Muscle layer of colon (tissue), 2 donors: ENCODE results near the gene TRAK2.

ENCODE experiments used
- H3K27ac ChIP-seq: one replicate; pipeline ENCODE4 v1.7.0; 2013; ENCODE audit warnings: low read depth, mild to moderate bottlenecking, low read length, moderate library complexity
- H3K27me3 ChIP-seq, 2 donors: one replicate each; pipeline ENCODE4 v1.7.0; 2013; ENCODE audit warnings: low read length in 2 of 2, mild to moderate bottlenecking in 2 of 2; ENCODE audit not compliant: insufficient read depth in 2 of 2, control insufficient read depth in 1 of 2
- H3K36me3 ChIP-seq: one replicate; pipeline ENCODE4 v1.7.0; 2013; ENCODE audit warnings: mild to moderate bottlenecking, low read length; ENCODE audit not compliant: insufficient read depth
- H3K4me1 ChIP-seq: one replicate; pipeline ENCODE4 v1.7.0; 2013; ENCODE audit warnings: mild to moderate bottlenecking, low read length; ENCODE audit not compliant: insufficient read depth
- H3K4me3 ChIP-seq, 2 donors: one replicate each; pipeline ENCODE4 v1.7.0; 2013; ENCODE audit warnings: low read length in 2 of 2, low read depth in 1 of 2, mild to moderate bottlenecking in 1 of 2, moderate library complexity in 1 of 2
- H3K9ac ChIP-seq: one replicate; pipeline ENCODE4 v1.7.0; 2013; ENCODE audit warnings: low read length
- H3K9me3 ChIP-seq: one replicate; pipeline ENCODE4 v1.7.0; 2013; ENCODE audit warnings: mild to moderate bottlenecking, low read length
- donor health status: abdominal sarcoma.
- donor health status: Adenocarcinoma of cecum.

TRAK2 gene

GRCh38 chr2:201348758-201349157 lies 102.5 kb downstream of the TRAK2 start:
- Histone ChIP-seq H3K4me1 (no peaks in the 10 kb centered on the region), H3K36me3 (no peaks in the 10 kb centered on the region), H3K9me3 (no peaks in the 10 kb centered on the region), H3K9ac (no peak overlapping the region), H3K4me3 (no peak overlapping the region), H3K27me3 (no peaks in the 10 kb centered on the region), H3K27ac (no peak overlapping the region)

- H3K9ac ChIP-seq, result no peak overlapping the region
- no peaks in the 10 kb centered on the region for H3K36me3 ChIP-seq
- no peaks in the 10 kb centered on the region for H3K4me1 ChIP-seq
- no peaks in the 10 kb centered on the region for H3K27me3 ChIP-seq
- no peak overlapping the region for H3K4me3 ChIP-seq
- H3K9me3 ChIP-seq, result no peaks in the 10 kb centered on the region
- no peak overlapping the region for H3K27ac ChIP-seq
These were observed 104.1 kb downstream of the TRAK2 start for GRCh38 chr2:201347138-201347537.

DNA sequence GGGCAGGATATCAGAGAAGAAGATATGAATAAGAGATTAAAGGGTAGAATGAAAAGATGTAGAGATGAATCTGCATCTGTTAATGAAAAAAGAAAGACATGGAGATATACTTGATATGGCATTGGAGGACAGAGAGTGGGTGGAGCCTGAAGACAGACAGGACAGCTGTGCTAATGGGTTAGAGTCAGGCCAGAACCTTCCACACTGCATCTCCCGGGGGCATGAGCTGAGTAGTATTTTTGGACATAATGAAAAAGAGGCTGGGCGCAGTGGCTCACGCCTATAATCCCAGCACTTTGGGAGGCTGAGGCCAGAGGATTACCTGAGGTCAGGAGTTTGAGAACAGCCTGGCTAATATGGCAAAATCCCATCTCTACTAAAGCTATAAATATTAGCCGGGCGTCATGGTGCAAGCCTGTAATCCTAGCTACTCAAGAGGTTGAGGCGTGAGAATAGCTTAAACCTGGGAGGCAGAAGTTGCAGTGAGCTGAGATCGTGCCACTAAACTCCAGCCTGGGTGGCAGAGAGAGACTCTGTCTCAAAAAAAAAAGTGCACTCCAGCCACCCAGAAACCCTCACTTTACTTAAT lies 105.5 kb downstream of the TRAK2 start:
- Histone ChIP-seq H3K4me3 (no peak overlapping the region), H3K9me3 (no peaks in the 10 kb centered on the region), H3K36me3 (no peaks in the 10 kb centered on the region), H3K27ac (no peak overlapping the region), H3K27me3 (no peaks in the 10 kb centered on the region), H3K9ac (no peak overlapping the region), H3K4me1 (no peaks in the 10 kb centered on the region)

DNA sequence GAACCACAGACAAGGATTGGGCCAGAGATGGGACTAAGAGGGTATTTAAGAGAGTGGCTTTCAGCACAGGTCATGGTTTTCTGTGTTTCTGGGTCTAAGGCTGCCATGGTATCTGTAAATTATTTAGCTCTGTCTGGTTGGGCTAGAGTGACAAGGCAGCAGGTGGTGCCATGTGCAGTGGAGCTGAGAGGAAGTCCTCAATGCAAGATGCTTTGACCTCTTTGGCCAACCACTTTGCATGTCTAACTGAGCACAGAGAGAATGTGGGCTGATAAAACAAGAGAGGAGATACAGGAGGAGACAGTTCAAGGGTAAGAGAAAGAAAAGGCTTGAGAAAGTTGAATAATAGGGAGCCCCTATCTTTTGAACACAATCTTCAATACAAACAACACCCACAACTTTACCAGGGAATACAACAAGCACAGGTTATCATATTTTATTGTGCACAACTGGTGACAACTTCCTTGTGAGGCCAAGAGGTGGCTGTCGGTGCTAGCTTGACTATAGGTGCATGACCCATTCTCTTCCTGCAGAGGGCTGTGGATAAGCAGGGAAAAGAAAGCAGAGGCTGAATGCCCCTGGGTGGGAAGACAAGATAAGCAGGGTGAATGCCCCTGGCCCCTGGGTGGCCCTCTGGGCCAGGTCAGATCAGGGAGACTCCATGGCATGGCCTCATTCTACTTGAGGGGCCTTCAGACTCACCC lies 106.4 kb downstream of the TRAK2 start:
- no peaks in the 10 kb centered on the region for H3K4me1 ChIP-seq
- no peaks in the 10 kb centered on the region for H3K9me3 ChIP-seq
- H3K36me3 ChIP-seq, result no peaks in the 10 kb centered on the region
- H3K27ac ChIP-seq, result no peak overlapping the region
- no peaks in the 10 kb centered on the region for H3K27me3 ChIP-seq
- H3K4me3 ChIP-seq, result no peak overlapping the region
- no peak overlapping the region for H3K9ac ChIP-seq

GRCh38 chr2:201343559-201343958 lies 107.7 kb downstream of the TRAK2 start:
- Histone ChIP-seq H3K4me1 (no peaks in the 10 kb centered on the region), H3K4me3 (no peak overlapping the region), H3K27me3 (no peaks in the 10 kb centered on the region), H3K36me3 (no peaks in the 10 kb centered on the region), H3K9ac (no peak overlapping the region), H3K27ac (no peak overlapping the region), H3K9me3 (no peaks in the 10 kb centered on the region)

DNA sequence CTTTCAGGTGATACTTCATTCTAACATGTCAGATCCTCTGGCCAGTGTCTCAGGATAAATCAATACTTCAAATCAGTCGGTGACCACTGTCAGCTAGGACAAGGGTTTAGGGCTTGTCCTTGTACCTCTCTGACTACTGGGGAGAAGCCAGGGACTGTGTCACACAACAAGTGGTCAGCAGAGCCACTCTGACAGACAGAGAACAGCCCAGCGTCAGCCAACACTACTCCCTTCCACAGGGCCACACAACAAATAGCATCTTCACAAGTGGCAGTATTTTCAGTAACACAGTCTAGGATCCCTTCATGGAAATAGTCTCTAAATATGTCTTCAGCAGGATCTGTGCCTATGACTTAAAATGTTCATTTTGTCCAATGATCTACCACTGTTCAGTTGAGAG lies 108.3 kb downstream of the TRAK2 start:
- H3K9me3 ChIP-seq, result no peaks in the 10 kb centered on the region
- no peaks in the 10 kb centered on the region for H3K27me3 ChIP-seq
- no peaks in the 10 kb centered on the region for H3K36me3 ChIP-seq
- no peak overlapping the region for H3K4me3 ChIP-seq
- no peak overlapping the region for H3K27ac ChIP-seq
- H3K9ac ChIP-seq, result no peak overlapping the region
- no peaks in the 10 kb centered on the region for H3K4me1 ChIP-seq

DNA sequence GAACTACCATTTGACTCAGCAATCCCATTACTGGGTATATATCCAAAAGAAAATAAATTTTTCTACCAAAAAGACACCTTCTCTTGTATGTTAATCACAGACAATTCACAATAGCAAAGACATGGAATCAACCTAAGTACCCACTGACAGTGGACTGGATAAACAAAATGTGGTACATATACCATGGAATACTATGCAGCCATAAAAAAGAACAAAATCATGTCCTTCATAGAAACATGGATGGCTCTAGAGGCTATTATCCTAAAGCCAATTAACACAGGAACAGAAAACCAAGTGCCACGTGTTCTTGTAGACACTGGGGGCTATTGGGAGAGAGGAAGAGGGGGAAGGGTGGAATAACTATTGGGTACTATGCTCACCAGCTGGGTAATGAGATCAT lies 121.8 kb downstream of the TRAK2 start:
- no peaks in the 10 kb centered on the region for H3K27me3 ChIP-seq
- H3K4me1 ChIP-seq, result no peaks in the 10 kb centered on the region
- H3K9ac ChIP-seq, result no peak overlapping the region
- no peak overlapping the region for H3K27ac ChIP-seq
- no peaks in the 10 kb centered on the region for H3K9me3 ChIP-seq
- H3K36me3 ChIP-seq, result no peaks in the 10 kb centered on the region
- no peak overlapping the region for H3K4me3 ChIP-seq

- Histone ChIP-seq H3K4me3 (no peak overlapping the region), H3K27me3 (no peaks in the 10 kb centered on the region), H3K4me1 (no peaks in the 10 kb centered on the region), H3K36me3 (no peaks in the 10 kb centered on the region), H3K9ac (no peak overlapping the region), H3K9me3 (no peaks in the 10 kb centered on the region), H3K27ac (no peak overlapping the region)
These were observed 123.6 kb downstream of the TRAK2 start for GRCh38 chr2:201327678-201328077.
